Stimulated activated CD8-positive, alpha-beta memory T cell treated with anti-CD3 and anti-CD28 coated beads, Interleukin-4, amount 100 ng/mL, for 4 hours (primary cell): ENCODE data around the gene TPCN1.

Experiments used
- DNase-seq, 2 donors: peaks; one replicate each; pipeline ENCODE4 v3.0.0-alpha.2; 2020; ENCODE audit warnings: low read depth in 2 of 2, low spot score in 1 of 2

TPCN1 gene

DNA sequence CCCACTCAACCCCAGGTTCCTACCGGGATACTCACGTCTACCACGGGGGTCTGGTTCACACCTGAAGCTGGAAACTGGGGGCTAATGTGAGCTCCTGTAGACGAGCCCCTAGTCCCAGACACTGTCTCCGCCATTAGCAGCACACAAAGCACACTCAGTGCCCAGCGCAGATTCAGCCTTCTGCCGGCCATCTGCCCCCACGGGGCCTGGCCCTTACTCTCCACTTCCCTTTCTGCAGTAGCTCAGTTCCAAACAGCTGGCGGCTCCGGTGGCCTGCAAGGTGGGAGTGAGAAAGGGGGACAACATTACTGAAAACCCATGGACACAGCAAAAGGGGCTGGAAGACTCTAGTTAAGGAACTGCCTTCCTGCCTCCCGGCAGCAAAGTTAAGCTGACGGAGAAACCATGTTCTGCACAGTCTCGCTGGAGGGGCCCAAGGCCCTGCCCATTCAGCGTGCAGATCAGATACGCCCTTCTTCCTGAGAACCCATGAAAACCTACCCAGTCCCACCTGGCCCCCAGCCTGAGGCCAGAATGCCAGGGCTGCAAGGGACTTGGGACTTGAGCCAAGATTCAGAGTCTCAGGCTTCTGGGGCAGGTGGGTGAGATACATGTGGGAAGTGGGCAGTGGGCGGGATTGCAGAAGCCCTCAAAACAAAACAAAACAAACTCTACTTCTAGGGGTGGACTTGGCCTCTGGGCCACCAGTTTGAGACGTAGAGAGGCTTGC lies 111.6 kb downstream of the TPCN1 start:
- no peak for DNase-seq

DNA sequence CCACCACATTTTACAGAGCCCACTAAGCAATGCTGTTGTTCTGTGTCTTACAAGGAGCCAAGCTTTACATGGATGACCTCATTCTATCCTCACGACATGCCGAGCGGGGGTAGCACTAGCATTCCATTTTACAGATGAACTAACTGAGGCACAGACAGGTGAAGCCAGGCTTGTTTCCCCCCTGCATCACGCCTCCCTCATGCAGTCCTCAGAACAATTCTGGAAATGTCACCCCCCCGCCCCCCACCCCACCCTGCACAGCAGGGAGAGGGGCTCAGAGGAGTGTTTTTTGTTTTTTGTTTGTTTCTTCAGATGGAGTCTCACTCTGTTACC lies 112.1 kb downstream of the TPCN1 start:
- no peak for DNase-seq

DNA sequence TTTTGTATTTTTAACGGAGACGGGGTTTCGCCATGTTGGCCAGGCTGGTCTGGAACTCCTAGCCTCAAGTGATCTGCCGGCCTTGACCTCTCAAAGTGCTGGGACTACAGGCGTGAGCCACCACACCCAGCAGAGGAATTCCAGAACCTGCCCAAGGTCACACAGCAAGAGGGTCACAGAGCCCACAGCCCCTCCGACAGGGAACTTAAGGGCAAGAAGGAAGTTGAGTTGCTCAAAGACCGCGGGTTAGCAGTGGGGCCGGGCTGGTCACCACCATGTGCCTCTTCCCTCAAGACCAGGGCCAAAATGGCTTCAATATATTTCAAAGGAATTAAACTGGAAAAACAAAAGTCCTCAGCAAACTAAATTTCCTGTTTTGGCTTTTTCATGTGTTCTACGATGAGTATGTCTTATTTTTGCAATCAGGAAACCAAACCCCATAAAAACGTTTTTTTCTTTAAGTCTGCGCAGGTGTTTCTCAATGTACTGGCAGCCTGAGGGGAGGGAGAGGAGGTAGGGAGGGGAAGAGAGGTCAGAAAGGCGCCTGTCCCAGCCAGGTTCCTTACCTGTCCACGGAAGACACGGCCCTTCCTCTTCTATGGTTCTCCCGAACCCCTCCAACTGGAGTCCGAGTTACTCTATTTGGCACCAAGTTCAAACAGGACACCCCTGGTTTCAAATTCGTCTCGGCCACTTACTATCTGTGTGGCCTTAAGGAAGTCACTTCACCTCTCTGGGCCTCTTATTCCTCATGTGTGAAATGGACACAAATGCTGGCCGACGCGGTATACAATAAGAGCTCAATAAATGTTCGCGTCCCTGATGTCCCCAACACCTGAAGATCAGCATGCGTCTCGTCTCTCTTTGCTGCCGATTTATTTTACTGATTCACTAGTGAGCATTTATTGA lies 112.9 kb downstream of the TPCN1 start:
- no peak for DNase-seq

DNA sequence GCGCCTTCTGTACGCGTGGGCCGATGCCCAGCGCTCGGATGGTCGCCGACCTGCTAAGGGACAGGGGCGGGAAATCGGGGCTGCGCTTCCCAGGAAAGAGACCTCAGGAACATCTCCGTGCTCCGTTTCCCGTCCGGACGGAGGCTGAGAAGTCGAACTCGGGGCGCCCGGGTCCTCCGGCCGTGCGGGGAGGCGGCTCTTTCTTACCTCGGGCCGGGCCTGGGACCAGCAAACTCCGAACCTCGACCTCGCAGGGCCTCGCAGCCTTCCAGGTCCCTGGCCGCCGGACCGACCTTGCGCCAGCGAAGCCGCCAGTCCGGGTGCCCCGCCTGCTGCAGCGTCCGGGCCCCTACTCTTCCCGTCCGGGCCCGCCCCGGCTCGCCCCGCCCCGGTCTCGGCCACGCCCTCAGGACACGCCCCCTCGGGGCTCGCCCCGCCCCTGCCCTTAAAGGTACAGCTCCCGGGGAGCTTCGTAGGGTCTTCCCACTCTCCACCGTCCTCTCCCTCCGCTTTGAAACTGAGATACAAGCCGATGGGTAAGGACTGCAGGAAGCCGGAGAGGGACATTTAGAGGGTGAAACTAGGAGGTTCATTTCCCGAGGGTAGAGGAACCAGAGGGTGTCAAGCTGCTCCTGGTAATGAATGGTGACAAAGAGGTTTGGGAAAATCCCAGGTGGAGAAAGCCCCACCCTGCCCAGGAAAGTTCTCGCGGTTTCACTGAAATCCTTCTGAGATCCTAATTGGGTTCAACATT lies 113.7 kb downstream of the TPCN1 start, which contains the start of gene SLC8B1:
Gene SLC8B1, minus strand, starts transcription at position 324 of the 754 bp plus-strand sequence. CDS start 2,231 bp downstream, outside the sequence.
- peak; percentile 69 to 89 for DNase-seq

DNA sequence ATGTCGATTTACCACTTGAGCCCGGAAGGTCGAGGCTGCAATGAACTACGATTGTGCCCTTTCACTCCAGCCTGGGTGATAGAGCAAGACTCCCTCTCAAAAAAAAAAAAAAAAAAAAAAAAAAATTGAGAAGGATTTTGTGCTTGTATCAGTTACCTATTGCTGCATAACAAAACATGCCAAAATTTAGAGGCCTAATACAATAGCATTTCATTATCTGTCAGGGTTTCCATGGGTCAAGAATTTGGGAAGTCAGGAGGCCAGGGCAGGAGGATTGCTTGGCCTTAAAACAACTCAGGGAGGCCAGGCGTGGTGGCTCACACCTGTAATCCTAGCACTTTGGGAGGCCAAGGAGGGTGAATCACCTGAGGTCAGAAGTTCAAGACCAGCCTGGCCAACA lies 118.3 kb downstream of the TPCN1 start:
- no peak for DNase-seq

DNA sequence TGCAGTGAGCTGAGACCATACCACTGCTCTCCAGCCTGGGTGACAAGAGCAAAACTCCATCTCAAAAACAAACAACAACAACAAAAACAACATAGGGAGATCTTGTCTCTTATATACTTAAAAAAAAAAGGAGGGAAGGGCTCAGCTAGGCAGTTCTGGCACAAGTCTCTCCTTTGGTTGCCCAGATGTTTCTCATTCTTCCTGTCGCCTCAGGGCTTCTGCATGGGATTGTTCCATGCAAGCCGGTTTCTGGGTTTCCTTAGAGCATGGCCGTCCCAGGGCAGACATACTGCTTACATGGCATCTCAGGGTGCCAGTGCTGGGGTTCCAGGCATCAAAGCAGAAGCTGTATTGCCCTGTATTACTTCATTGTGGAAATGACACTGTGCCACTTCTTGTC lies 118.8 kb downstream of the TPCN1 start:
- DNase-seq: no peak

DNA sequence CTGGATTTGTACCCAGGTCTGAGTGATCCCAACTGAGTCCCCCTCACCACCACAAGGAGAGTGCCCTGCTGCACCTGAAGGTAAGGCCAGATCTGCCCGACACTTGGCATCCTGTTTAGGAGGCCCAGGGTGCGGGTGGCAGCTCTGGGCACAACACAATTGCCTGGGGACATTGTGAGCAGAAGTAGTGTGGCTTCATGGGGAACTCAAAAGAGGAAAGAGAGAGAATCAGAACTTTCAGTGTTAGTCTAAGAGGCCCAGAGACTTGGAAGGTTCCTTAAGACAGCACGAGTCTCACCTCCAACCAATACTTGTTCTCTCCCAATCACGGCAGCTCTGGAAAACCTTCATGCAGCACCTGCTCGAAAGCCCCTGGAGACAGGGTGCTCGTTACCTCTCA lies 120.3 kb downstream of the TPCN1 start:
- DNase-seq: no peak

DNA sequence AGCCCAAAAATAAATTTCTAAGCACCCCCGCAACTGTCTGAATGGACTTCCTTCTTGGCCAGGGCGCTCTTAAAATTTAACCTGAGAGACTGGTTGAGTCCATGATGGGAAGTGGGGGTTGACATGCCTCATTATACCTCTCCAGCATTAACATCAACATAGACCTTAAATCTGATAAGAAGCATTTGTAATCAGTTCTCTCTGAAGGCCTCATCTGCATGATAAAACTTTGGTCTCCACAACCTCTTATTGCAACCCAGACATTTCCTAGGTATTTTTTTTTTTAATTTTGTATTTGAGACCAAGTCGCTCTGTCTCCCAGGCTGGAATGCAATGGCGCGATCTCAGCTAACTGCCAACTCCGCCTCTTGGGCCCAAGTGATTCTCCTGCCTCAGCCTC lies 124.1 kb downstream of the TPCN1 start:
- DNase-seq: no peak

DNA sequence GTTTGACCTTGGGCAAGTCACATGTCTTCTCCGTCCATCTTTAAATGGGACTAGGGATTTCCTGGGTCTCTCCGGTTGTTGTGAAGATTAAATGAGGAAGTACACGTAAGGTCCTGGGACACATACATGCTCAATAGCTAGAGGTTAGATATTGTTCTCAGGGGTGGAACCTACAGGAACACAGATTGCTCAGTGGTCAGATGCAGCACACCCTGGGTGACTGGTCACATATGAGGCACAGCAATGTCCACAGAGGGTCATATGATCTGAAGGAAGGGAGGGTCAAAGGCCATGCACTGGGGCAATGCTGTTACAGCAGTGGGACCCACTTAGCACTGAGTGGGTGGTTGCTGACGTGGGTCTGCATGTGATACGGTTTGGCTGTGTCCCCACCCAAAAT lies 125.1 kb downstream of the TPCN1 start:
- DNase-seq: no peak

DNA sequence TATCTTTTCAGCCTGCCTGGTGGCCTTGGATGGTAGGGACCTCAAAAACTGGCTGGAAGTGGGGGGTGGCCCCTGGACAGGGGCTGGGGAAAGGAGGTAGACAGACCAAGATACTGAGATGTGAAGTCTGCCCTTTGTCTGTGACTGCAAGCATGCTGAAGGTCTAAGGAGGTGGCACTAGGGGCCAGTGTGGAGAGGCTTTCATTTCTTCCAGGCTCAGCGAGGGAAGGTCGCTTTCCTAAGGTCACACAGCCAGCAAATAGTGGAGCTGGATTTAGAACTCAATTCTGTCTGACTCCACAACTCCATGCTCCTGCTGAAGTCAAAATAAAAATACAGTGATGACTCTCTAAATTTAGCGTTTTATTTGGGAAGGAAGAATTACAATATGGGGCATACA lies 125.8 kb downstream of the TPCN1 start:
- DNase-seq: no peak

DNA sequence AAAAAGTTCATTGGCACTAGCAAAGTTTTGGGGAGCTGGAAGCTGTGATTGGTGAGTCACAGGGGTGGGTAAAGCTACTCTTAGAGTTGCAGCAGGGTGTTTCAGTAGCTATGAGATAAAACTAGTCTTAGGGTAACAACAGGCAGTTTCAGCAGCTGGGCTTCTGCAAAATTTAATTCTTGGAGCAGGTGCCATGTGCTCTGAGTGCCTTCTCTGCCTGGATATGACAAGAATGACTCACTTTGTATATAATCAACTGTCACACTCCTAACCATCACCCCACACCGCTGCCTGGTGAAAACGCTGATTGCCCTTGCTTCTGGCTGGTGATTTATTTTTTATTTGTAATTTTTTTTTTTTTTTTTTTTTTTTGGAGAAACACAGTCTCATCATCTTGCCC lies 126.6 kb downstream of the TPCN1 start:
- DNase-seq: no peak
